GM19043 (cell line): Measurements from ENCODE around the gene CATSPERD.

Source experiments
- ATAC-seq: cut with Tn5 transposase; IDR thresholded peaks from one replicate; pipeline ENCODE4 v1.9.1; 2021; ENCODE audit warnings: low read depth; ENCODE audit not compliant: unreplicated experiment

Gene CATSPERD

DNA sequence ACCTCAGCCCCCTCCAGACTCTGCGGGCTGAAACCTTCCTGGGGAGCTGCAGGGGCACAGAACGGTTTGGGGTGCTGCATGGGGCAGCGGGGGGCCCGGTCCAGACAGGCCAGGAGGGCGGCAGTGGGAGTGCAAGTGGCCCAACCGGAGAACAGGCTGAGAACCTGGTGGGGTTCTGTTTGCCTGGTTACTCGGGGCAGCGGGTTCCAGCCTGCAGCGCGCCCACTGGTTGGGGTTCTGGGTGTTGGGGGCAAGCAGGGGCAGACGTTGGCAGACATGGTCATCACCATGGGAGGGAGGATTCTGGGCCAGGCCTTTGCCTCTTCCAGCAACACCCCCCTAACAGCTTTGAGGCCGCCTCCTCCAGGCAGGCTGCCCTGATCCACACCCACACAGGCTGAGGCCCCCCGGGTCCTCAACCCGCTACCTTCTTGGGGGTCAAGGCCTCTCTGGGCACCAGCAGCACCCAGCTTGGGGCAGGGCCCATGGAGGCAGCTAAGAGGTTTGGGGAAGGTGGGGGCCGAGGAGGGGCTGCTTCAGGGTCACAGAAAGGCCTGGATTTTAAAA is 64.2 kb downstream of the CATSPERD start, which contains the start of gene PRR22:
Gene PRR22, minus strand, starts transcription at position 166 of the 567 bp plus-strand sequence. Its CDS starts 86 bp downstream, at position 80.
- ATAC-seq: no peak

DNA sequence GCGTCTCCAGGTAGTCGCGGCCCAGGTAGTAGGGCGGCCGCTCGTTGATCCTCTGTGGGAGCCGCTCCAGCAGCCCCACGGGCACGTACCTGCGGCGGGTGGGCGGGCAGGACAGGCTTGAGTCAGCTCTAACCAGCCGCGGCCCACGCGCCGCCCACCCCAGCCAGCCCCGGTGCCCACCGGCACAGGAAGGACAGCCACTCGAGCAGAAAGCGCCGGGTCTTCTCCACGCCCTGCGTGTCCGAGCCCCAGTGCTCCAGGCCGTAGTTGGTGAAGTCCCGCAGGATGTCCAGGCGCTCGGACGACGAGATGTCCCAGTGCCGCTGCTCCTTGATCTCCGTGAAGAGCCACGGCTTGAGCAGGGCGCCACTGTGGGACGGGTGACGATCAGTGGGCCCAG is 65.0 kb downstream of the CATSPERD start:
- no peak for ATAC-seq

DNA sequence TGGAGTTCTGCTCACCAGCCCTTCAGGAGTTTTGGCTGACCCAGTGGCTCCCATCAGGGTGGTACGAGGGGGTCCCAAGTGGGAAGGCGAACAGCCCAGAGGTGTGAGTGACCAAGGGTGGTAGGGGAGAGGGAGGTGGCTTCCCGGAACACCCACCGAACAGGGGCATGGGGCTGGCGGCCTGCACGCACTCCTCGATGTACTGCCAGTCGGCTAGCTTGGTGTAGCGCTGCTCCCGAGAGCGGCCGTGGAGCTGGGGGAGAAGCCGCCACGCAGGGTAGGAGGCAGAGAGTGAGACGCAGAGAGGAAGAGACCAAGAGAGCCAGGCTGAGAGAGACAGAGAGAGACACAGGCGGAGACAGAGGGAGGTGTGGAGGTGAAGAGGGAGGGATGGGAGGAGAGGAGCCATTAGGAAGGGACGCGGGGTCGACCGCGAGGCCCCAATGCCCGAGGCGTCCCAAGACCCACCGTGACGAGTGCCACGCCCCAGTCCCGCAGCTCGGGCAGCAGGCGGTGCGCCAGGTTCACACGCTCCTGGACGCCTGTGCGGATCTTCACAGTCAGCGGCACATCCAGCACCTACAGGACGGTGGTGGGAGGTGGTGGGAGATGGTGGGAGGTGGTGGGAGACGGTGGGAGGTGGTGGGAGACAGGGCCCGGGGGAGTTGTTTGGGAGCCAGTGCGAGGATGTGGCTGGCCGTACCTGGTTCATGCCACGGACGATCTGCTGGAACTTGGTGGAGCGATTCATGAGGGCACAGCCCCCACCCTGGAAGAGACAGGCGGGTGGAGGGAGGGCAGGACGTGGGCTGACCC is 66.4 kb downstream of the CATSPERD start:
- no peak for ATAC-seq

DNA sequence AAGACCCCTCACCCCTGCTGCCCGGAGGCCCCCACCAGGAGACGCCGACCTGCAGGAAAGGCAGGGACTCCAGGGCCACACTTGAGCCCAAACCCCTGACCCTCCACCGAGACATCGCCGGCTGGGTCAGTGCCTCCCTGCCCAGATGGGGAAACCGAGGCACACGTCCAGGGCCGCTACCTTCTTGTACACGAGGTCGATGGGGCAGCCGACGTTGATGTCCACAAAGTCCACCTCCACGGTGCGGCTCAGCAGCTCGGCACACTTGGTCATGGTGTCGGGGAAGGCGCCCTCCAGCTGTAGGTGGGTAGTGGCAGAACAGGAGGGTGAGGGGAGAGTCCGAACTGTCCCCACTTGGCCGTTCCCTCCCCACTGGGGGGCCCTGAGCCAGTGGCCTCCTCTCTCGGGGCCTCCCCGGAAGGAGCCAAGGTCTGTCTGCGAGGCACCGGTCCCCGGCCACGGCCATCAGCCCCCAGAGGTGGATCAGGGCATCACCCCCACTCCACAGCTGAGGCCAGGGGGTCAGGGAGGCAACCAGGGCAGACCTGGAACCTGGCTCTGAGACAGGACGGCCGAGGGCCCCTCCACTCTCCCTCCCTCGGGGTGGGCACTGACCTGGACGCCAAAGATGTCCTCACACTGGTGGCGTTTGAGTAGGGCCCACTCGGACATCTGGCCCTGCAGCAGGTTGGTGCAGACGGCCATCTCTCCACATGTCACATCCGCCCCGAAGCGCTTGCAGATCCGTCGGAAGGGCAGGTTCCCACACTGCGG is 67.2 kb downstream of the CATSPERD start:
- ATAC-seq: no peak

DNA sequence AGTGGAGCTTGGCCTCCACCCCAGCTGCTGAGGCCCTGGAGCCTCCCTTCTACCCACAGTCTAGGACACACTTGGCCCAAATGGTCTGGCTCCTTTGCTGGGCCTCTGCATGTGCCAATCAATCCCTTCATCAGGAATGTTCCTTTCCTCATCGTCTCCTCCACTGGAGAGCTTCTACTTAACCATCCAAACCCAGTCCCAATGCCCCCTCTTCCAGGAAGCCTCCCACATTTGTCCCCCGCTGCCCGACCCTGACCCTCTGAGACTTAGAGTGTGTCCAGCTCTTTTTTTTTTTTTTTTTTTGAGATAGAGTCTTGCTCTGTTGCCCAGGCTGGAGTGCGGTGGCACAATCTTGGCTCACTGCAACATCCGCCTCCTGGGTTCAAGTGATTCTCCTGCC is 68.0 kb downstream of the CATSPERD start:
- no peak for ATAC-seq

- ATAC-seq: no peak
These were observed 68.9 kb downstream of the CATSPERD start for GRCh38 chr19:5789351-5789761.

DNA sequence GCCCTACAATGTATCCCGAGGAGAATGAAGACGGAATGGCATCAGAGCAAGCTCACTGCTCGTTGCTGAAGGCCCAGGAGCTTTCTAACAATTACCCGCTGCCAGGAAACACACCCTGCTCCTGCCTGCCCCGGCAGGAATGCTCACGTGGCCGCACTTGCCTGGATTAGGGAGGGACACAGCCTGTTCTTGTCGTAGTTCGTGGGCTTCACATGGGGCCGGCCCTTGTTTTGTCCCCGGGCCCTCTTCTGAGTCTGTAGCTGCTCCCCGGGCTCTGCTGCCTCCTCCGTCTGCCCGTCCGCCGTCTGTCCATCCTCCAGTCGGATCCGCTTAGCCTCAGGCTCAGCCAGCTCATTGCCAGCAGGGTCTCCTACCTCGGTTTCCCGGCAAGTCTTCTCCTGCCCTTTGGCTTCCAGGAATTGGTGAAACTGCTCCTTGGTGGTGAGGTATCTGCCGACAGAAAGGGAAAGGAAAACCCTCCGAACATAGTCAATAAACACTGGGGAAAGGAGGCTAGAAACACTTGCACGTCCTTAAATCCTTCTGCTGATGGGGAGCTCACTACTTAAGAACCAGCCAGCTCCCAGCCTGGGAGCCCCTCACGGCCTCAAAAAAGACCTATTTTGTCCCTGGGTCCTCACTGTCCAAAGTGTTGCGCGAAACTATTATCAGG is 69.6 kb downstream of the CATSPERD start:
- no peak for ATAC-seq

DNA sequence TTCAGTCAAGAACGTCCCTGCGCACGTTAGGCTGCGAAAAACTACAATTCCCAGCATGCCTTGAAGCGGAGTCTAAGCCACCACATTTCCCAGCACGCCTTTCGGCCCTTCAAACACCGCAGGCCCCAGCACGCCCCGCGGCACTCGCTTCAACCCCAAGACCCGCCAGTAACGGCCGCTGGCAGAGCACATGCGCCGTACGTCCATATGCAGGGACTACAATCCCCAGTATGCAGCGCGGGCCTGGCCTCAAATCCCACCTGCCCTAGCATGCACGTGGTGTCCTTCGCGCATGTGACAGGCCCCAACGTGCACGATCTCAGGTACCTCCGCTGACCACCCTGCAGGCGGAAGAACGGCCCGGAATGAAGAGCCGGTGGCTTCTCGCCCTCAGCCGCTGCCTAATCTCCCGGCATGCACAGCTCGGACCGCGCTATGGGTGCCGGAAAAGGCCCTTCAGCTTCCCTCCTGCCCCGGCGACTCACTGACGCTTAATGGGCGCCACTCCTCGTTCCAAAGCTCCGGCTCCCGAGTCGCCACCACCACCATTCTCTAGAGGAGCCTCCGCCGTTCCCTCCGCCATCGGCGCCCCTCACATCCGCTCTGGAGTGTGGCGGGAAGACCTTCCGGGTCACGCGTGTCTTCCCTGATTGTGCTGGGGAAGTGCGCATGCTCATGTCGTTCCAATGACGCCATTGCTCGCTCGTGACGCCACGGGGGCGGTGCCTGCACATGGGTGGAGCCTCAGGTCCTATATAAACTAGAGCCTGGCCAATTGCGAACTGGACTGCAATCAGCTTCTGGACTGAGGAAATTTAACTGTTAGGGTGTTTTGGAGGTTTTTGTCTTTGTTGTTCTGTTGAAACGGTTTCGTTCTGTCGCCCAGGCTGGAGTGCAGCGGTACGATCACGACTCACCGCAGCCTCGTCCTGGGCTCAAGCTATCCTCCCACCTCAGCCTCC is 70.4 kb downstream of the CATSPERD start, which contains the start of gene DUS3L:
Gene DUS3L, minus strand, starts transcription at position 605 of the 962 bp plus-strand sequence. Its CDS starts 22 bp downstream, at position 583.
- peak; percentile 87 for ATAC-seq

- no peak for ATAC-seq
These were observed 71.8 kb downstream of the CATSPERD start for GRCh38 chr19:5792224-5792623.

- ATAC-seq: no peak
These were observed 72.8 kb downstream of the CATSPERD start for GRCh38 chr19:5793188-5793587.

DNA sequence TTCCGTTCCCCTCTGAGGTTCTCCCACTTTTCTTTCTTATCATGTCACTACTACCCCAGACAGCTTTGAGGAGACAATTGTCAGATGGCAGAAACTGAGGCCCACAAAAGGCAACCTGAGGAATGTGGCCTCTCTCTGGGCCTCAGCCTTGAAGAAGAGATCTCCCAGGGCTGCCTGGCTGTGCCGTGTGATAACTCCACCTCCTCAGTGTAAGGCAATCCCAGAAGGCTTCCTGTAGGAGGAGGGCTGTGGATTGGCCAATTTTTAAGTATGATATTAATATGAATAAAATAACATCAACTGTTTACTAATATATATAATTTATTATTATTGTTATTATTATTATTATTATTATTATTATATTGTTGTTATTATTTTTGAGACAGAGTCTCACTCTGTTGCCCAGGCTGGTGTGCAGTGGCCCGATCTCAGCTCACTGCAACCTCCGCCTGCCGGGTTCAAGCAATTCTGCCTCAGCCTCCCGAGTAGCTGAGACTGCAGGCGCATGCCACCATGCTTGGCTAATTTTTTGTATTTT is 75.0 kb downstream of the CATSPERD start:
- no peak for ATAC-seq

- ATAC-seq: no peak
These were observed 77.8 kb downstream of the CATSPERD start for GRCh38 chr19:5798244-5798643.

GRCh38 chr19:5799247-5800241 is 79.1 kb downstream of the CATSPERD start:
- ATAC-seq: no peak

- no peak for ATAC-seq
These were observed 80.2 kb downstream of the CATSPERD start for GRCh38 chr19:5800361-5801270.

DNA sequence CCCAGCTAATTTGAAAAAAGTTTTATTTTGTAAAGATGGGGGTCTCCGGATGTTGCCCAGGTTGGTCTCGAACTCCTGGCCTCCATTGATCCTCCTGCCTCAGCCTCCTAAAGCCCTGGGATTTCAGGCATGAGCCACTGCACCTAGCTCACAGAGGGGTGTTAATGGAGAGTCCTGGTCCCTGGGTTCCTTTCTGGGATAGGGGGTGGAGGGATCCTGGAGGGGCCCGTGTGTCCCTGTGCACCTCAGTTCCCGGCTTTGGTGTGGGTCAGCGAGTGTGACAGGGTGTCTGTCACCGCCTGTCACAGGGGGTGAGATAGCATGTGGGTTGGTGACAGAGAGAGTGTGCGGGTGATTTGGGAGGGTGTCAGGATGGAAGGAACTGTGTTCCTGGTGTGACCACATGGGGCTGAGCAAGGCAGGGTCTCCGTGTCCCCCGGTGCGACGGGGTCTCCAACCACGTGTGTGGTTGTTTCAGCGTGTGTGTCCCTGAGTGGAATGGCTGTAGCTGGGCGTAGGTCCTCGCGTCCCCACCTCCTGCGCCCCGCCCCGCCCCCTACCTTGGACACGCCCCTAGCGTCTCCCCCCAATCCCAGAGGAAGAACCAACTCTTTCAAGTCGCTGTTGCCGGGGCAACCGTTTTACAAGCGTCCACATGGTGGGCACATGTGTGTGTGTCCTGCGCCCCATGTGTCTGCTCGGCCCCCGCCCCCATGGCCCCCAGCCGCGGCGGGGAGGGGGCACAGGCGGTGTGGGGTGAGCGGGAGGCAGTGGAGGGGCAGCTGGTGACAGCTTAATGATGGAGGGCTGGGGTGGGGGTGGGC is 81.6 kb downstream of the CATSPERD start:
- ATAC-seq: no peak

DNA sequence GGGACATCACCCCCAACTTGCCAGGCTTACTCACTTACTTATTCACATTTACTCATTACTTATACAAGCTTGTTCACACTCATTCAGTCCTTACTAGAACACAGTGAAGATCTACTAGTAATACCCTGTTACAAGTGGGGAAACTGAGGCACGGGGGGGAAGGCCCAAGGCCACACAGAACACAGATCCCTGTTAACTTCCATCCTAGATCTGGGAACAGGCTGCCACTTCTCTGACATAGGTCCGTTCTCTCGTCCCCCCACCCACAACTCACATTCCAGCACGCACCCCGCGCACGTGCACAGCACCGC is 83.0 kb downstream of the CATSPERD start:
- no peak for ATAC-seq
